HG03039 (cell line): Measurements from ENCODE around the gene ATF2.
"Not testable (repeated sequence)": the region's sequence is repeated elsewhere in the genome, so short reads cannot be mapped to it uniquely, and the experiment has no call there.

Experiments used
- ATAC-seq: cut with Tn5 transposase; IDR thresholded peaks from one replicate; pipeline ENCODE4 v1.9.1; 2021; ENCODE audit warnings: mild to moderate bottlenecking, moderate library complexity; ENCODE audit not compliant: unreplicated experiment

The ATF2 gene

DNA sequence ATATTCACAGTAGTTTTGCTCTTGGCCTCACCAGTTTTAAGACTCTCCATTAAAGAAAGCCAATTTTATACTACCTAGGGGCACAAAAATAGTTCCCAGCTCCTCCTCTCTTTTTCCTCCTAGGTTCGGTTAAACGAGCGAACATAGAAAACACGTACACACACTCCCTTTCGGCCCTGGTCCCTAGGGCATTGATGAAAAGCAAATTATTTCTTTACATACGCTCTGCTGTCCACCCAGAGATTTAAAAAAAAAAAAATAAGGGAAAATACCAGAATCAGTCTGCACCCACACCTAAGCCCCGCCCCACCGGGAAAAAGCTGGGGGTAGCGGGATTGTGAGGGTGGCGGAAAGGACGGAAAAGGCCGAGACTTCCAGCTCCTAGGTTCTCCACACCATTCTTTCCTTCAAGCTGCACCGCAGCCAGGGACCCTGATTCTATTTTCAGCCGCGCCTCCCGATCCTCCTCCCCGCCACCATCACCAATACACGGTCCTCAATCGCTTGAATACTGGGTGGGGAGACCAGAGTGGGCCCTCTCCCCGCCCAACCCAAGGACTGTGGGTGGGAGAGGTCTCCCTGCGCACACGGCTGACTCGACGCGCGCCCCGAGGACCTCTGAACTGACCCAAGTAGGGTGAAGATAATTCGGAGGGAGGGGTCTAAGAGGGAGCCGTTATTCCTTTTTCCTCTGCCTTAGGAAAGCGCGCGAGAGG, 769 bp downstream of the ATF2 start:
- no peak for ATAC-seq

DNA sequence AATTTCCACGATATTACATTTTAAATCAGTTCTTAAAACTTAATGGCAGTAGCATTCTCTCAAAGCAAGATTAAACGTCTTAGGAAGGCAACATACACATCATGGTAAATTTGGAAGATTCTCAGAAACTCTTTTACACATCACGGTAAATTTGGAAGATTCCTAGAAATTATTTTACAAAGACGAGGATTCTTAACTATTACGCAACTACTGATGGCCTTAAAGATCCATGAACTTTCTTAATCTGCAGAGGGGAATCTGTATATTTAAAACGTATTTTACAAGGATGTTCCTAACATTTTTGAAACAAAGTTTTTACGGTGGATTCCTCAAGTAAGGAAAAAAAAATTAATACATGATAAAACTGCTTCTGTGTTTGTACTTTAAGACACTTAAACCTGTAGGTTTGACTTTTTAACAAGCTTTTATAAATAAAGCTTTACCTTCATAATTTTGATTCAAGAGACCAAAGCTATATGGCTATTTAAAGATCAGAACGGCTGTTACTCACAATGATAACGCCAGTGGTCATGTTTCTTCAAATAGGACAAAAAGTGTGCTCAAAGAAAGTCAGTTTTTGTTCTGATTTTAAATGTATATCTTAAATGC, 1.7 kb downstream of the ATF2 start:
- no peak for ATAC-seq

DNA sequence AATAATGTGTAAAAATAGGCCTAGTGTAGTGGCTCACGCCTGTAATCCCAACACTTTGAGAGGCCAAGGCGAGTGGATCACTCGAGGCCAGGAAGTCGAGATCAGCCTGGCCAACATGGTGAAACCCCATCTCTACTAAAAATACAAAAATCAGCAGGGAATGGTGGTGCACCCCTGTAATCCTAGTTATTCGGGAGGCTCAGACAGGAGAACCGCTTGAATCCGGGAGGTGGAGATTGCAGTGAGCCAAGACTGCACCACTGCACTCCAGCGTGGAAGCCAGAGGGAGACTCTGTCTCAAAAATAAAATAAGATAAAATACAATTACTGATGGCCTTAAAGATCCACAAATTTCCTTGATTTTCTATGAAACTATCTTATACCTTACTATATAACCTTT, 3.8 kb downstream of the ATF2 start:
- ATAC-seq, result no peak

DNA sequence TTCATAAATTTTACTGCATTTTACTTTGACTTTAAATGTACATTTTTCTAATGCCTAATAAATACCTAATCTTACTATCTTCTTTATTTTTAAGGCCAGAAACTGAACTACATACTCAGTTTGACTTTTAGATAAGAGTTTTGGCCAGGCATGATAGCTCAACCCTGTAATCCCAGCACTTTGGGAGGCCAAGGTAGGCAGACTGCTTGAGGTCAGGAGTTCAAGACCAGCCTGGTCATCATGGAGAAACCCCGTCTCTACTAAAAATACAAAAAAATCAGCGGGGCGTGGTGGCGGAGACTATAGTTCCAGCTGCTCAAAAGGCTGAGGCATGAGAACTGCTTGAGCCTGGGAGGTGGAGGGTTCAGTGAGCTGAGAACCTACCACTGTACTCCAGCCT, 9.1 kb downstream of the ATF2 start:
- no peak for ATAC-seq

DNA sequence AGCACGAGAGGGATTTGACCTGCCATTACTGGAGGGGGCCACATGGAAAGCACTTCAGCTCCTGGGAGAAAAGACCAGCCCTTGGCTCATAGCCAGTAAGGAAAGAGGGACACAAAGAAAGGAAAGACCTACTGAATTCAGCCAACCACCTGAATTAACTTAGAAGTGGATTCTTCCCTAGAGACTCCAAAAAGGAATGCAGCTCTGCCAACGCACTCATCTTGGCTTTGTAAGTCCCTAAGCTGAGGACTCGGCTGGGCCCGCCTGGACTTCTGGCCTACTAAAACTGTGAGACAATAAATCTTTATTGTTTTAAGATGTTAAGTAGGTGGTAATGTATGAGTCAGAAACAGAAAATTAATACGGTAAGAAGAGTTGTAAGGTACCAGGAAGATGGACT, 11.5 kb downstream of the ATF2 start:
- ATAC-seq, result no peak

DNA sequence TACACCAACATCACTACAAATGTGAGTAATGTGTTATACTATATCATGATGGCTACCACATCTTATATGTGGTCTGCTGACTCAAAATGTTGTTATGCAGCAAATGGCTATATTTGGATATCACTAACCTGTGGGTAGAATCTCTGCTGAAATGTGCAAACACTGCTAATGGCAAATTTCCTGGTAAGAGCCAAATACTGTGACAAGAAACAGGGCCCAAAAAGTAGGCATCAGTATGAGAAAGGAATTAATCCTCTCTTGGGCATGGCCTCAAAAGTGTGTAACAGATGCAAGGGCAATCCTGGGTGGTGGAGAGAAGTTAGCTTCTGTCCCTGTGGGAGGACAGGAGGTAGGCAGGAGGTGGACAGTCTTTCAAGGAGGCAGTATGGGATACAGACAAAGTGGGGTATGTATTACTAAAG, 13.3 kb downstream of the ATF2 start:
- ATAC-seq, result peak; percentile 83

DNA sequence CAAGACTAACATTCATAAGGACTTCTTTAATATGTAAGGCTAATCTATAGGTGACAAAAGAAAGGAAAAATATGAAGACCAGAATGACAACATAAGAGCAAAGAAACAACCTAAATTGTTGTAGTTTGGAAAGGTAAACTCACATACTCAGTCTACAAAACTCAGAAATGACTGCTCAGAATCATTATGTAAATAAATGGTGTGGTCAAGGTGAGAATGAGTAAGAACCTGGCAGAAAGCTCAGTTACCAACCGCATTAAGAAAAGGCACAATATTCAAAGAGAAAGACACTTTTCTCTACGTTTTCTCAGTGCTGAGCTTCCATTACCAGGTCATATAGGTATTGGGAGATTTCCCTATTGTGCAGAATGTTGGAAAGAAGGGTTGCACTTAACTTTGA, 15.8 kb downstream of the ATF2 start:
- ATAC-seq, result peak; percentile 61

DNA sequence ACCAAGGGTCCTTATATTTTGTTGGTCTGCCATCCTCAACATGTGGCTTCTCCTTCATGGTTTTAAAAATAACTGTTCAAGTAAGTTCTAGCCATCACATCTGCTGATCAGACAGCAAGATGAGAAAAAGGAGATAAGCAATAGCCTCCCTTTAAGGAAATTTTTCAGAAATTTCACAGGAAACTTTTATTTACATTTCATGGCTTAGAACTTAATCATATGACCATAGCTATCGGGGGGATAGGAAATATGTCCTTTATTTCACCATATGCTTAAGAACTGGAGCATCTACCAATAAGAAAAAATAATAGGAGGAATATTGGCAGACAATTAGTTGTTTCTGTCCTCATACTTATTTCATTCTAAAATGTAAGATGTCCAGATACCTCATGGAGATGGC, 16.2 kb downstream of the ATF2 start:
- ATAC-seq, result no peak

DNA sequence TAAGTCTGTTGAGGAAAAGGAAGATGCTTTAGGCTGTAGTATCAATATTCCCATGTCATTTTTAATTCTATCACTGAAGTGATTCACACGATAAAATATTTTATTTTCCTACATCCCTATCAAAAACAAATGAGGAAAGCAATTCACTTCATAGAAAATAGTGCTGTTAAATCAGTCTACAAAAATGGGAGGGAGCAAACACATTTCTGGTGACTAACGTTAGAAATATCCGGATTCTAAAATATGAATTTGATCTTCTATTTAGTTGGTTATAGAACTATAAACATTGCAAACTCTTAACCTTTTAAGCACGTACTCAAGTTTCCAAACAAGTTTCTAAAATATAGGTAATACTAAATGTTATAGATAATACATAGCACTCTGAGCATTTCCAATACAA, 20.8 kb downstream of the ATF2 start:
- ATAC-seq, result no peak

DNA sequence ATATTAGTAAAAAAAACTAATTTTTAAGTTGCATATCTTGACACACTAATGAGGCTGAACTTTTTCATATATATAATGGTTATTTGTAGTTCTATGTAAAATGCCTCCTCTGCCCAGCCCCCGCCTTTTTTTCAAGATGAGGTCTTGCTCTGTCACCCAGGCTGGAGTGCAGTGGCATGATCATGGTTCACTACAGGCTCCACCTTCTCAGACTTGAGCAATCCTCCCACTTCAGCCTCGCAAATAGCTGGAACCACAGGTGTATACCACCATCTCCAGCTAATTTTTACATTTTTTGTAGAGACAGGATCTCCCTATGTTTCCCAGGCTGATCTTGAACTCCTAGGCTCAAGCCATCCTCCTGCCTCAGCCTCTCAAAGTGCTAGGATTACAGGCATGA, 24.3 kb downstream of the ATF2 start:
- ATAC-seq, result no peak

DNA sequence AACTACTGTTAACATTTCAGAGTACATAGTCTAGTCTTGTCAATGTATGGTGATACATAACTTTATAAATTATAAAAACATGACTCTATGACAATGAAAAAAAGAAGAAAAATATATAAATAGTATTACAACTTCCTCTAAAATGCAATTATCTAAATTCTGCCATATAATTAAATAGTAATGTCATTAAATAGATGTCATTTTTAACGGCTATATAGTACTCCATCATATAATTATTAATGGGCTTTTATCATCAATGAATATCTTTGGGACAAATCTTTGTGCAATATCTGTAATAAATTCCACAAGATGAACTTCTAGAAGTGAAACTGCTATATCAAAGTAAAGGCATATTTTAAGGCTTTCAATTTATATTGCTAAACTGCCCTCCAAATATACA, 24.8 kb downstream of the ATF2 start:
- no peak for ATAC-seq

DNA sequence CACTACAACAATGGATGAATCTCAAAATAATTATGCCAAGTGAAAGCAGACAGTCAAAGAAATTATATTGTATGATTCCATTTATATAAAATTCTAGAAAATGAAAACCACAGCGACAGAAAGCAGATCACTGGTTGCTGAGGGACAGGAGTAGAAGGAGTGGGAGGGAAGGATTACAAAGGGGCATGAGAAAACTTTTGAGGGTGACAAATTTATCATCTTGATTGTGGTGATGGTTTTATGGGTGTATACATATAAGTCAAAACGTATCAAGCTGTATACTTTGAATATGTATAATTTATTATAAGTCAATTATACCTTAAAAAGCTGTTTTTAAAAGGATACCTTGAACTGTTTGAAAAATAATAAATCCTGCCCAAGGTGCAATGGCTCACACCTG, 27.7 kb downstream of the ATF2 start:
- ATAC-seq, result no peak

DNA sequence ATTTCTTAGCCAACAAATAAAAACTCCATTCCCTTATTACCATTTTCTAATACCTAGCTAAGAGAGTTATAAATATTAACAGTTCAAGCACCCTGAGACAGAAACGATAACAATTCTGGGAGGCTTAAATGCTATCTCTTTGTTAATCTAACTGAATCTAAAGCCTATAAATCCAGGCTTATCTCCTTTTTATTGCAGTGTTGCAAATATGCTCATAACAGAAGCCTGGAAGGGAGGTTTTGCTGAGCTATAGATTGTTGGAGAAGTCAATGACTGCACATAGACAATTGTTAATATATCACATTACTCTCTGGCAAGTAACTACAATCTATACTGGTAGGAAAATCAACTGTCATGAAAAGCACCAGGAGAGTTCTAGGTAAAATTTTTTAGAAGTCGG, 30.2 kb downstream of the ATF2 start:
- ATAC-seq, result no peak

DNA sequence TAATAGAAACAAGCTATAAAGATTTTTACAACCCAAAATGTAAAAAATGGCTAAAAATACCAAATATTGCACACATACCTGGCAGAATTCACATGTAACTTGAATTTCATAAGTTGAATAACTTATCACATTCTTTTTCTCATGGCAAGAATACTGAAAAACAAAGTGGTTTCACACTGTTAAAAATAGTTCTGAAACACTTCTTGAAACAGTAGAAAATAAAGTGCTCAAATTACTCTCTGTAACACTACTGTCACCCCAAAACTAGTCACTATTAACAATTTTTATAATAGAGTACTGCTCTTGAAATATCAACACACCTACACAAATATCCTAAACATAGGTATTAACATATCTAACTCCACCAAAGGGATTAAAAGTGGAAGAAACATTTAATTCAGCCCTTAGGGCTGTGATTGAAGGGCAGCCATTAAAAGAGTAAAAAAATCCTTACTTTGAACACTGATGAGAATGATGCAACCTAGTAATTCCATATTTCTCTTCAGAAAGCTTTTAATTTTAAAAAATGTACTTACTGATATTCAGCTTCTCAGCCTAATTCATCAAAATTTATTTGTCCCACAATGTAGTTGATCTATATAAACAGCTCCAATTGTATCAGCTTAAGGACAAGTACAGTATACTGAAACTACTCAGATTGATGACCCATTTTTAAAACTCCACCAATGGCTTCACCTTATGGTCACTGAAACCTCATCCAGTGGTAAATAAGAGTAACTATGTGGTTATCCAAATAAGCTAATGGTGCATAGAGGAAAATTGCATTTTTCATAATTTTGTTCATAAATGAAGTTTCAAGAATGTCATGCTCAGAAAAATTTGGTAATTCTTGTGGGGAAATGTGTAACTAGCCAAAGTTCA, 31.4 kb downstream of the ATF2 start:
- ATAC-seq, result peak; percentile 53

DNA sequence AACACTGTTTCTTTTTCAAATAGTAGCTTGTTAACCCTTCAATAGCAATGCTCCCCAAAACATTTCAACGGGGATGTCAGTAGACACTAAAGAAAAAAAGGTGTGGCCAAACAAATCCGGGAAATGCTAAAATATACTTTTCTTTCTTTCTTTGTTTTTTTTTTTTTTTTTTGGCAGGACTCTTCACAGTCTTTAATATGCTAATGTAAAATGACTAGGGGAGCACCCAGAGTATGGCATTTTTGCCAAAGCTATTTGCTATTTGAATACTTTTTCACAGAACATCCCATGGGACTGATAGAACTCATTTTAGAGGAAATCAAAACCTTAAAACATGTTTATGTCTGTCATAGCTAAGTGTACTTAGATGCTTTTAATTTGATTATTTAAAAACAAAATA, 32.1 kb downstream of the ATF2 start:
- ATAC-seq, result no peak

DNA sequence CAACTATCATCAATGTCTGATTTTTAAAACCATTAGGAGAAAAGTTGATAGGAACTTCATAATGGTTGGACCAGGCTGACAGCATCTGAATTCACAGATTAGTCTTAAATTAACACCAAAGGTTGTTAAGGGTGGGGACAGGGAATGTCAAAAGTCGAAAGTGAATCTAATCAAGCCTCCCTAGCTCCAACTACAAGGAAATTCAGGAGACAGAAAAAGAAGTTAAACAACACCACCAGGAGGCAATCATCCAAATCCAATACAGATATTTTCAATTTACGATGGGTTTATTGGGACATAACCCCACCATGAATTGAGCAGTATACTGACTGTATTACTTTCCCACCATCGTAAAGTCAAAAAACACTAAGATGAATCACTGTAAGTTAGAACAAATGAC, 32.8 kb downstream of the ATF2 start:
- ATAC-seq, result no peak

DNA sequence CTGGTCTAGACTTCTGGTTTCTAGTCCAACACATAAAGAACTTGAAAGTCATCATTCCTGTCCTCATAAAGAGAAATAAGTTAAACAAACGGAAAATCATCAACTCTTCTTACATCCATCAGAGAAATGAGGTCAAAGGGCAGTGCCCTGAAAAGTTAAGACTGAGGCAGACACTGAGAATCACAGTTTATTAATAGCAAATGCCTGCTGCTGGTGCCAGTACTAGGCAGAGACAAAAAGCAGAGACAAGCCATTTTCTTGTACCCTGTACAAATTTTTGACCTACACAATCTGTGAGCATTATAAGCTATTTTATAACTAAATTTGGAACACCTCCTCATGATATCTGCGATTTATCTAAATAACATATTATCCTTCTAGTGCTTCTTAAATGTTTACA, 36.8 kb downstream of the ATF2 start:
- no peak for ATAC-seq

DNA sequence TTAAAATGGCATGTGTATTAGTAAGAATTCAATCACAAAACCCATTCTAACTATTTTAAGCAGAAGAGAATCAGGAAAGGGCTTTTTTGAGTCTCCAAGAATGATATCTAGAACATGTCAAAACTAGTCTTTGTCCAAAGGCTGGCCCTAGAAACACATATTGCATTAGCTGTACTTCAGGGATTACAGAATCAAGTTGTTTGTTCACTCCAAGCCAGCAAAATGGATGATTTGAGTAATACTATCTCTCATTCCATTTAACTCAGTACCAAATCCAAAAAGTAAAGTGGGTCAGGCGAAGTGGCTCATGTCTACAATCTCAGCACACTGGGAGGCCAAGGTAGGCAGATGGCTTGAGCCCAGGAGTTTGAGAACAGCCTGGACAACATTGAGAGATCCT, 41.3 kb downstream of the ATF2 start:
- ATAC-seq, result no peak

DNA sequence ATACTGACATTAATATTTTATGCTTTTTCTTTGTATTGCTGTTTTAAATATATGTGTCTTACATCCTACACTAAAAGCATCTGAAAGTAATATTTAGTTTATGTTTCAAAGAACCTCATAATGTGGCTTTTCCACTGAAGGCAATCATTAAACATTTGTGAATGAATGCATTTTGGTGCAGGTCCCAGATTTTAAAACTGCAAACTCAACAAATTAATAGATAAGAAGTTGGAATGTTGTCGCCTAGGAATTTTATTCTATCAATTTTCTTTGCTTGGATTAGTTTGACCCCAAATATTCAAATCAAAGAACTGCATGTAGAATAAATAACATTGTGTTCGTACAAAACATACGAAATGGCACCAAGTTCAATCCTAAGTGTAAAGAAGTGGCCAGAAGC, 44.7 kb downstream of the ATF2 start:
- no peak for ATAC-seq

DNA sequence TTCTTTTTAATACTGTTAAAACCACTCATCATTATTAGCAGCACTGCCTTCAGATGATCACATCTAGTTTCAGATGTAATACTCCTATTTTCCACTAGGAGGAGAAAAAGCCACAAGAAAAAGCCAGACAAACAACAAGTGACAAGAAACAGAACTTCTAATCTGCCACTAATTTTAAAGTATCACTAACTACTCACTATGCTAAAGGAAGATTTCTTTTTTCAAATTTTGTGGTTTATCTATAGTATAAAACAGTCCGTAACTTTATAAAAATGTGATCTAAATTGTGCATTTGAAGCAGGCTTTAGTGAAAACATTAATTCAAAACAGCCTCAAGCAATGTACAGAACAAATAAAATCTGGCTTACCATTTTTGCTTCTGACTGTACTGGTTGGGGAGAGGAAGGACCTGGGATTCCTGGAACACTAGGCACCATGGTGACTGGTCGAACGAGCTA, 56.8 kb downstream of the ATF2 start:
- ATAC-seq, result no peak

DNA sequence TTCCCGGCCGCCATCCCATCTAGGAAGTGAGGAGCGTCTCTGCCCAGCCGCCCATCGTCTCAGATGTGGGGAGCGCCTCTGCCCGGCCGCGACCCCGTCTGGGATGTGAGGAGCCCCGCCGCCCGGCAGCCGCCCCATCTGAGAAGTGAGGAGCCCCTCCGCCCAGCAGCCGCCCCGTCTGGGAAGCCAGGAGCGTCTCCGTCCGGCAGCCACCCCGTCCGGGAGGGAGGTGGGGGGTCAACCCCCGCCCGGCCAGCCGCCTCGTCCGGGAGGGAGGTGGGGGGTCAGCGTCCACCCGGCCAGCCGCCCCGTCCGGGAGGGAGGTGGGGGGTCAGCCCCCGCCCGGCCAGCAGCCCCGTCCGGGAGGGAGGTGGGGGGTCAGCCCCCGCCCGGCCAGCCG, 59.9 kb downstream of the ATF2 start:
- ATAC-seq, result not testable (repeated sequence)

DNA sequence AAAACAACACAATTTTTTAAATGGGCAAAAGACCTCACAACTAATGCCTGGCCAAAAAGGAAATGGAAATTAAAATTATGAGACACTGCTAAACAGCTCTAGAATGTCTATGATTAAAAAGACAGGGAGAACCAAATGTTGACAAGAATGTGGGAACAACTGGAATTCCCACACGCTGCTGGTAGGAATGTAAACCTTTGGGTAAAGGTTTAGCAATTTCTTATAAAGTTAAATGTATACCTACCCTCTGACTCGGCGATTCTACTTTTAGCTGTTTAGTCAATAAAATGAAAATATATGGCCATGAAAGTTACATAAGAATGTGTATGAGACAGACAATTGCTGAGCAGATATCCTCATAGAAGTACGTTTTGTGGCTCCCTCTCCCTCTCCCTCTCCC, 60.9 kb downstream of the ATF2 start:
- no peak for ATAC-seq
